Measurements from ENCODE around the gene SGPL1. TPM values are rescaled to one million over a fixed set of nuclear protein-coding genes. Genes with fewer than 3 reads are reported as not detected.

The SGPL1 gene
- total RNA-seq, 1 experiment from 2014 or later, result 127 TPM

- H3K9me3 Mint-ChIP-seq (ENCODE audit: unreplicated experiment), result peaks cover 20% of the 10 kb centered on the region
- CTCF ChIA-PET, result no interaction called here
Measured at GRCh38 chr10:70806841-70807240, 8.9 kb upstream of the SGPL1 start.

GRCh38 chr10:70807556-70807955 is 8.2 kb upstream of the SGPL1 start:
- peaks cover 5% of the 10 kb centered on the region for H3K27me3 Mint-ChIP-seq (ENCODE audit: insufficient read depth, unreplicated experiment)
- DNase-seq, result no peak
- peaks cover 11% of the 10 kb centered on the region for H3K4me1 Mint-ChIP-seq (ENCODE audit: low read depth, unreplicated experiment)
- ChIA-PET POLR2A (no interaction called here), CTCF (no interaction called here)
- no peak overlapping the region for H3K27ac Mint-ChIP-seq (ENCODE audit: unreplicated experiment)
- H3K9me3 ChIP-seq, result no peaks in the 10 kb centered on the region
- no TSS peak for BruUV-seq (replicated peaks)
- H3K4me1 ChIP-seq, result no peaks in the 10 kb centered on the region
- no peak for TF ChIP-seq CTCF (IDR thresholded peaks at IDR 0.05; ENCODE audit: insufficient read depth in 1 of 2, low read depth in 1 of 2, low read length in 1 of 2, severe bottlenecking in 1 of 2, unreplicated experiment in 1 of 2)
- no peaks in the 10 kb centered on the region for H3K27me3 ChIP-seq (replicated peaks; ENCODE audit: control insufficient read depth, insufficient read depth, low read length)
- H3K36me3 Mint-ChIP-seq (ENCODE audit: insufficient read depth, unreplicated experiment), result no peaks in the 10 kb centered on the region
- intact Hi-C loops (cut with micrococcal nuclease; ENCODE audit: unreplicated experiment), result no loop called here
- H3K9me3 Mint-ChIP-seq (ENCODE audit: unreplicated experiment), result peaks cover 15% of the 10 kb centered on the region
- no peak overlapping the region for H3K4me3 Mint-ChIP-seq (ENCODE audit: unreplicated experiment)
- H3K36me3 ChIP-seq (ENCODE audit: control insufficient read depth, insufficient read depth, low read length), result no peaks in the 10 kb centered on the region
- H3K4me3 ChIP-seq (ENCODE audit: low read depth, low read length), result no peak overlapping the region

More at GRCh38 chr10:70806841-70807240, 8.9 kb upstream of the SGPL1 start:
- peaks cover 11% of the 10 kb centered on the region for H3K4me1 Mint-ChIP-seq (ENCODE audit: low read depth, unreplicated experiment)
- no peak overlapping the region for H3K4me3 Mint-ChIP-seq (ENCODE audit: unreplicated experiment)
- no peaks in the 10 kb centered on the region for H3K27me3 ChIP-seq (replicated peaks; ENCODE audit: control insufficient read depth, insufficient read depth, low read length)
- no peak overlapping the region for H3K27ac Mint-ChIP-seq (ENCODE audit: unreplicated experiment)
- no peaks in the 10 kb centered on the region for H3K36me3 ChIP-seq (ENCODE audit: control insufficient read depth, insufficient read depth, low read length)
- no peak for DNase-seq
- H3K4me1 ChIP-seq, result no peaks in the 10 kb centered on the region
- H3K9me3 ChIP-seq, result no peaks in the 10 kb centered on the region
- TF ChIP-seq CTCF (IDR thresholded peaks at IDR 0.05; ENCODE audit: insufficient read depth in 1 of 2, low read depth in 1 of 2, low read length in 1 of 2, severe bottlenecking in 1 of 2, unreplicated experiment in 1 of 2), result no peak
- H3K36me3 Mint-ChIP-seq (ENCODE audit: insufficient read depth, unreplicated experiment), result no peaks in the 10 kb centered on the region
- H3K27me3 Mint-ChIP-seq (ENCODE audit: insufficient read depth, unreplicated experiment), result peaks cover 12% of the 10 kb centered on the region
- no TSS peak for BruUV-seq (replicated peaks)
- intact Hi-C loops (cut with micrococcal nuclease; ENCODE audit: unreplicated experiment), result no loop called here
- no peak overlapping the region for H3K4me3 ChIP-seq (ENCODE audit: low read depth, low read length)
- POLR2A ChIA-PET, result no interaction called here

GRCh38 chr10:70809011-70809611 is 6.6 kb upstream of the SGPL1 start:
- intact Hi-C loops (cut with micrococcal nuclease; ENCODE audit: unreplicated experiment), result no loop called here
- Histone ChIP-seq H3K4me3 (ENCODE audit: low read depth, low read length) (no peak overlapping the region), H3K27me3 (replicated peaks; ENCODE audit: control insufficient read depth, insufficient read depth, low read length) (no peaks in the 10 kb centered on the region), H3K9me3 (no peaks in the 10 kb centered on the region), H3K4me1 (no peaks in the 10 kb centered on the region), H3K36me3 (ENCODE audit: control insufficient read depth, insufficient read depth, low read length) (no peaks in the 10 kb centered on the region)
- POLR2A ChIA-PET, result interaction anchor here (0.6 to 0.8 kb wide), 3 partner anchors 67 to 384 kb away, joined by 3 to 5 read pairs (median 4); partner anchors contain the start of gene PCBD1
- CTCF ChIA-PET, result interaction anchor here (0.5 to 0.9 kb wide), 3 partner anchors 53 to 437 kb away, joined by 3 to 5 read pairs (median 4); no protein-coding TSS in a partner anchor
- Mint-ChIP-seq H3K4me1 (ENCODE audit: low read depth, unreplicated experiment) (peaks cover 11% of the 10 kb centered on the region), H3K9me3 (ENCODE audit: unreplicated experiment) (peaks cover 9% of the 10 kb centered on the region), H3K36me3 (ENCODE audit: insufficient read depth, unreplicated experiment) (no peaks in the 10 kb centered on the region), H3K27ac (ENCODE audit: unreplicated experiment) (no peak overlapping the region), H3K27me3 (ENCODE audit: insufficient read depth, unreplicated experiment) (peaks cover 3% of the 10 kb centered on the region), H3K4me3 (ENCODE audit: unreplicated experiment) (no peak overlapping the region)
- peak in 1 of 2 experiments; percentile 45 for DNase-seq
- BruUV-seq (replicated peaks), result no TSS peak
- no peak for TF ChIP-seq CTCF (IDR thresholded peaks at IDR 0.05; ENCODE audit: insufficient read depth in 1 of 2, low read depth in 1 of 2, low read length in 1 of 2, severe bottlenecking in 1 of 2, unreplicated experiment in 1 of 2)

Data from Caco-2 (cell line).